ENCODE results near the gene SLC29A4.
"Not testable (repeated sequence)": the region's sequence is repeated elsewhere in the genome, so short reads cannot be mapped to it uniquely, and the experiment has no call there.

The SLC29A4 gene

DNA sequence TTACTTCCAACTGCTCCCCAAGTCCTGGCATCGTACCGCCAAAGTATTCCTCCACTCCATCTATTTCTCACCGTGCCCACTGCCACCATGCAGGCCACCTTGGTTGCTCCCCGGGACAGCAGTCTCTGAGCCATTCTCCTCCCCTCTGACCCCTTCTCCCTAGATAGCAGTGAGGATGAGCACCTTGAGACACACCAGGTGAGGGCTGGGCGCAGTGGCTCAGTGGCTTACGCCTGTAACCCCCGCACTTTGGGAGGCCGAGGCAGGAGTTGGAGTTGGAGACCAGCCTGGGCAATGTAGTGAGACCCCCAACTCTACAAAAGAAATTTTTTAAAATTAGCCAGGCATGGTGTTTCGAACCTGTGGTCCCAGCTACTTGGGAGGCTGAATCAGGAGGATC lies 4.2 kb downstream of the SLC29A4 start:
- TF ChIP-seq, protein P1, sequence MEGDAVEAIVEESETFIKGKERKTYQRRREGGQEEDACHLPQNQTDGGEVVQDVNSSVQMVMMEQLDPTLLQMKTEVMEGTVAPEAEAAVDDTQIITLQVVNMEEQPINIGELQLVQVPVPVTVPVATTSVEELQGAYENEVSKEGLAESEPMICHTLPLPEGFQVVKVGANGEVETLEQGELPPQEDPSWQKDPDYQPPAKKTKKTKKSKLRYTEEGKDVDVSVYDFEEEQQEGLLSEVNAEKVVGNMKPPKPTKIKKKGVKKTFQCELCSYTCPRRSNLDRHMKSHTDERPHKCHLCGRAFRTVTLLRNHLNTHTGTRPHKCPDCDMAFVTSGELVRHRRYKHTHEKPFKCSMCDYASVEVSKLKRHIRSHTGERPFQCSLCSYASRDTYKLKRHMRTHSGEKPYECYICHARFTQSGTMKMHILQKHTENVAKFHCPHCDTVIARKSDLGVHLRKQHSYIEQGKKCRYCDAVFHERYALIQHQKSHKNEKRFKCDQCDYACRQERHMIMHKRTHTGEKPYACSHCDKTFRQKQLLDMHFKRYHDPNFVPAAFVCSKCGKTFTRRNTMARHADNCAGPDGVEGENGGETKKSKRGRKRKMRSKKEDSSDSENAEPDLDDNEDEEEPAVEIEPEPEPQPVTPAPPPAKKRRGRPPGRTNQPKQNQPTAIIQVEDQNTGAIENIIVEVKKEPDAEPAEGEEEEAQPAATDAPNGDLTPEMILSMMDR (IDR thresholded peaks at IDR 0.05; ENCODE audit: low read depth, low read length, missing control alignments), result no peak
- no peak overlapping the region for H3K4me3 ChIP-seq (ENCODE audit: low read depth, low read length)
- no peak for DNase-seq (ENCODE audit: low read depth)
- in situ Hi-C loops (cut with HindIII; ENCODE audit: low sequenced_read_pairs), result no loop called here

DNA sequence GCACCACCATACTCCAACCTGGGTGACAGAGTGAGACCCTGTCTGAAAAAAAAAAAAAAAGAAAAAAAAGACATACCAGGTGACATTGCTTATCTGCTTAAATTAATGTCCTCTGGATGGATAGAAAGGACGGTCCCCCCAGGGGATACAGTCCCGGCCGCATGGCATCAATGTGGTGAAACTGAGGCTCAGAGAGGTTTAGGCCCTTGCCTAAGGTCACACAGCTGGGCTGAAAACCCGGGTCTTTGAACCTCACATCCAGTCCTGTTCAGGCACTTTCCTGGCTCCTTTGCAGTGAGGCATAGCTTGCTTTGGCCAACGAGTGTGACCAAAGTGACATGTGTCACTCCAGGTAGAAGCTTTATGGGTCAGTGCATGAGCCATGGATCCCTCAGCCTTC lies 4.6 kb downstream of the SLC29A4 start:
- in situ Hi-C loops (cut with HindIII; ENCODE audit: low sequenced_read_pairs); DNase-seq (ENCODE audit: low read depth); H3K4me3 ChIP-seq (ENCODE audit: low read depth, low read length): not testable (repeated sequence)

DNA sequence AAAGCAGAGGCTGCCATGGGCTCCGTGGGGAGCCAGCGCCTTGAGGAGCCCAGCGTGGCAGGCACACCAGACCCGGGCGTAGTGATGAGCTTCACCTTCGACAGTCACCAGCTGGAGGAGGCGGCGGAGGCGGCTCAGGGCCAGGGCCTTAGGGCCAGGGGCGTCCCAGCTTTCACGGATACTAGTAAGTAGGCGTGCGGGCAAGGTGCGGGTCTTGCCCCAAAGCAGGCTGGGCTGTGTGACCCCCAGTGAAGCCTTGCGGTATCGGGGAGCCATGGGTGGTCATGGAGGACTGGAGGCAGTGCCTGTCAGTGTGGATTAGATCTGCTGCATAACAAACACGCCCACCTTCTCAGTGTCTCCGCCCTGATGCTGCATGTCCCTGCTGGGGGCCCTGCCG lies 5.1 kb downstream of the SLC29A4 start:
- in situ Hi-C loops (cut with HindIII; ENCODE audit: low sequenced_read_pairs), result no loop called here
- TF ChIP-seq, protein P1 (IDR thresholded peaks at IDR 0.05; ENCODE audit: low read depth, low read length, missing control alignments), result no peak
- no peak overlapping the region for H3K4me3 ChIP-seq (ENCODE audit: low read depth, low read length)
- DNase-seq (ENCODE audit: low read depth), result no peak

DNA sequence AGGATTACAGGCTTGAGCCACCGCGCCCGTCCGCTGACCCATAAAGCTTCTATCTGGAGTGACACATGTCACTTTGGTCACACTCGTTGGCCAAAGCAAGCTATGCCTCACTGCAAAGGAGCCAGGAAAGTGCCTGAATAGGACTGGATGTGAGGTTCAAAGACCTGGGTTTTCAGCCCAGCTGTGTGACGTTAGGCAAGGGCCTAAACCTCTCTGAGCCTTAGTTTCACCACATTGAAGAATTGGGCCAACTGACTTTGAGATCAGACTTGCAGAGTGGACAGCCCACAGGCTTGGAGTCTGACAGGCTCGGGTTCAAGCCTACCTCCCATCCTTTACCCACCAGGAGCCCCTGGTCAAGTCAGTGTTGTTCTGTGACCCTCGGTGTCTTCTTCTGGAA lies 5.8 kb downstream of the SLC29A4 start:
- in situ Hi-C loops (cut with HindIII; ENCODE audit: low sequenced_read_pairs); H3K4me3 ChIP-seq (ENCODE audit: low read depth, low read length); DNase-seq (ENCODE audit: low read depth): not testable (repeated sequence)

DNA sequence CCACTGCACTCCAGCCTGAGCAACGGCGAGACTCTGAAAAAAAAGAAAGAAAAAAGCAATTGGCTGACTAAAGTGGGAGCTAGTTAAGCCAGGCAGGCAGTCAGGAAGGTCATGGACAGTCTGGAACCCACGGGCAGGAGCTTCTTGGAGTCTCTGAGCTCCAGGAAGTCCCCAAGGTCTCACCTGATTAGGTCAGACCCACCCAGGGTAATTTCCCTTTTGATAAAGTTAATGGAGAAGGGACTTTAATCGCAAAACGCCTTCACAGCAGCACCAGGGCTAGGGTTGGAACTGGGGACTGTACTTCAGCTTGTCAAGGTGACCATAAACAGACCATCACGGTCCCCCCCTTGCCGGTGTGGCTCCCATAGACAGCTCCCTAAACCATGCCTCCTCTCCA lies 6.6 kb downstream of the SLC29A4 start:
- TF ChIP-seq, protein P1 (IDR thresholded peaks at IDR 0.05; ENCODE audit: low read depth, low read length, missing control alignments), result no peak

DNA sequence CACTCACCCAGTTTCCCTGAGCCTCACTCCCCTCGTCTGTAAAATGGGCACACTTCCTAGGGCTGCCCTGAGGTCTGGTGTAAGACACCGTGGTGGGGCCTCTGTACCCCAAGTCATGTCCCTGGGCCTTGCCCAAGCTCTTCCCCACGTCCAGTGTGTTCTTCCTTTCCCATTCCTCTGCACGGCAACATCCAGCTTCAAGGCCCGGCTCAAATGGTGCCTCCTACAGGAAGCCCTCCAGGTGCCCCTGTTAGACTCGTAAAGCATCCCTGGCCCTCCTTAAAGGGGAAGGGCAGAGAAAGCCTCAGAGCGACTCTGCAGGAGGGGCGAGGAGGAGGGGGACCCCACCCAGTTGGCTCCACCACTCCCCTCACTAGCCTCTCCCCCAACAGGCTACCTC lies 8.6 kb downstream of the SLC29A4 start:
- TF ChIP-seq, protein P1 (IDR thresholded peaks at IDR 0.05; ENCODE audit: low read depth, low read length, missing control alignments), result no peak
- H3K4me3 ChIP-seq (ENCODE audit: low read depth, low read length), result no peak overlapping the region
- in situ Hi-C loops (cut with HindIII; ENCODE audit: low sequenced_read_pairs), result no loop called here
- DNase-seq (ENCODE audit: low read depth), result no peak

More for the DNA sequence above, 6.6 kb downstream of the SLC29A4 start:
- no peak overlapping the region for H3K4me3 ChIP-seq (ENCODE audit: low read depth, low read length)
- in situ Hi-C loops (cut with HindIII; ENCODE audit: low sequenced_read_pairs), result no loop called here
- no peak for DNase-seq (ENCODE audit: low read depth)

DNA sequence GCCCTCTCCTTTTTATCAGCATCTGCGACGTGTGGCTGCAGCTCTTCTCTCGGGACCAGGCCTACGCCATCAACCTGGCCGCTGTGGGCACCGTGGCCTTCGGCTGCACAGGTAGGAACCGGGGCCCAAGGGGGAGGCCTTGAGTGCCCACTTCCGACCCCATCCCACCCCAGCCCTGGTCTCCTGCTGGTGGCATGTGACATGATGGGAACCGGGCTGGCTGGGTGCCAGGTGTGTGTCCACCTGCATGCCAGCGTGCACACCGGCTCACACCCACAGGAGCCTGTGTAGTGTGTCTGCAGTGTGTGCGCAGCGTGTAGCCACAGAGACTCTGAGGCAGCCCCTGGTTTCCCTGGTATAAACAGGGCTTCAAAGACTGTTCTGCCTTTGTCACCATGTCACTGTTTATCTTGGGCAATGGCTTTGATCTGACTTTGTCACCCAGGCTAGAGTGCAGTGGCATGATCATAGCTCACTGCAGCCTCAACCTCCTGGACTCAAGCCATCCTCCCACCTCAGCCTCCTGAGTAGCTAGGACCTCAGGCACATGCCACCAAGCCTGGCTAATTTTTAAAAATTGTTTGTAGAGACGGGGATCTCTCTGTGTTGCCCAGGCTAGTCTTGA lies 9.1 kb downstream of the SLC29A4 start:
- in situ Hi-C loops (cut with HindIII; ENCODE audit: low sequenced_read_pairs); H3K4me3 ChIP-seq (ENCODE audit: low read depth, low read length); DNase-seq (ENCODE audit: low read depth): not testable (repeated sequence)

DNA sequence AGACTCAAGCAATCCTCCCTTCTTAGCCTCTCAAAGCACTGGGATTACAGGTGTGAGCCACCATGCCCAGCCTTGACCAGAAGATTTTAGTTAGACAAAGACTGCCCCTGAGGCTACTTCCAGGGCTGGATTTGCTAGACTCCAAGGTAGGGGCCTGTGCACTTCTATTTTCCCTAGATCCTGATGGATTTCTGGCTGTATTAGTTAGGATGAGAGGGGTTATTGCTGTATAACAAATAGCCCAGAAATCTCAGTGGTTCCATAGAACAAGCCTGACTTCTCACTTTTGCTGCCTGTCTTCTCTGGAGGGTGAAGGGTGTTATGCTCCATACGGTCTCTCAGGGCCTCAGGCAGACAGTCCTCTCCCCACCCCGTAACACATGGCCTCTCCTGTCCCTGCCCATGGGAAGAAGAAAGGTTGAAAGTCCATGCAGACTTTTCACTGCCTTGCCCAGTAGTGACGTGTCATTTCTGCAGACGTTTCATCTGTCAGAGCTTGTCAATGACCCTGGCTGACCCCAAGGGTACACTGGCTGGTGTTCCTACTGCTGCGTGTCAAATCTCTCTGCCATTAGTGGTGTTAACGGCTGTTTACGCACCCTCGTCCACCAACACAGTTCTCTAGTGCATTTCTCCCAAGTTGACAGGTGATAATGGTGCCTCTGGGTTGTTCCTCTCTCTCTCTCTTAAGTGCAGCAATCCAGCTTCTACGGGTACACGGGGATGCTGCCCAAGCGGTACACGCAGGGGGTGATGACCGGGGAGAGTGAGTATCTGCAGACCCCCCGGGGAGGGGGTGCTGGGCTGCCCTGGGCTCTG lies 11.6 kb downstream of the SLC29A4 start:
- in situ Hi-C loops (cut with HindIII; ENCODE audit: low sequenced_read_pairs), result no loop called here
- DNase-seq (ENCODE audit: low read depth), result no peak
- TF ChIP-seq, protein P1 (IDR thresholded peaks at IDR 0.05; ENCODE audit: low read depth, low read length, missing control alignments), result no peak
- no peak overlapping the region for H3K4me3 ChIP-seq (ENCODE audit: low read depth, low read length)
